WTC11 (cell line): ENCODE measurements around the gene MIP. TPM values are rescaled to one million over a fixed set of nuclear protein-coding genes. Genes with fewer than 3 reads are reported as not detected.

Experiments
- ATAC-seq: fragments of 200-7000 bp; cut with Tn5 transposase; 2 replicates; pipeline ENCODE4 v1.10.0; 2021; ENCODE audit warnings: mild to moderate bottlenecking, moderate library complexity
- CTCF ChIA-PET: fragments of 300-600 bp; sonication (Branson Sonifier 250); formaldehyde crosslinking; loops from one replicate; lab custom pipeline; 2021; ENCODE audit warnings: antibody characterized with exemption; lab: Charles Lee
- POLR2A ChIA-PET: fragments of 350-600 bp; sonication (Branson Sonifier 250); formaldehyde crosslinking; loops from one replicate; lab custom pipeline; 2021; ENCODE audit warnings: antibody characterized with exemption; lab: Charles Lee
- DNase-seq: peaks from one replicate; pipeline ENCODE4 v3.0.0; 2021; ENCODE audit warnings: low spot score
- H3K27ac Mint-ChIP-seq: 2 replicates; pipeline ENCODE4 v1.8.0; 2021; ENCODE audit warnings: mixed read lengths
- H3K27me3 Mint-ChIP-seq: 2 replicates; pipeline ENCODE4 v1.8.0; 2021; ENCODE audit warnings: low read depth, mild to moderate bottlenecking, moderate library complexity, mixed read lengths
- H3K36me3 Mint-ChIP-seq: 2 replicates; pipeline ENCODE4 v1.8.0; 2021; ENCODE audit warnings: mixed read lengths
- H3K4me1 Mint-ChIP-seq: 2 replicates; pipeline ENCODE4 v1.8.0; 2022; ENCODE audit warnings: mixed read lengths
- H3K4me3 Mint-ChIP-seq: 2 replicates; pipeline ENCODE4 v1.8.0; 2021; ENCODE audit warnings: mild to moderate bottlenecking, moderate library complexity, mixed read lengths
- H3K9me3 Mint-ChIP-seq: 2 replicates; pipeline ENCODE4 v1.8.0; 2021; ENCODE audit warnings: mixed read lengths
- ATF2 ChIP-seq: sonication (generic); formaldehyde crosslinking; IDR thresholded peaks from 2 replicates; pipeline ENCODE4 v1.8.1; 2022; ENCODE audit warnings: low read depth, missing genetic modification reagents, borderline replicate concordance
- EMX1 ChIP-seq: fragments of 250-450 bp; sonication (Bioruptor Pico); IDR thresholded peaks from 2 replicates; pipeline ENCODE4 v1.8.0; 2021; ENCODE audit warnings: mild to moderate bottlenecking
- HMGA2 ChIP-seq: fragments of 250-450 bp; sonication (Bioruptor Pico); IDR thresholded peaks from 2 replicates; pipeline ENCODE4 v1.4.0; 2021; ENCODE audit warnings: mild to moderate bottlenecking, moderate library complexity
- HMGXB4 ChIP-seq: sonication (generic); formaldehyde crosslinking; IDR thresholded peaks from 2 replicates; pipeline ENCODE4 v1.8.1; 2023; ENCODE audit warnings: mild to moderate bottlenecking, moderate library complexity, missing genetic modification reagents
- IRF1 ChIP-seq: sonication (generic); formaldehyde crosslinking; IDR thresholded peaks from 2 replicates; pipeline ENCODE4 v1.8.0; 2023; ENCODE audit warnings: missing genetic modification reagents
- IRF2 ChIP-seq: sonication (generic); formaldehyde crosslinking; IDR thresholded peaks from 2 replicates; pipeline ENCODE4 v1.8.0; 2022; ENCODE audit warnings: low read depth, missing genetic modification reagents, borderline replicate concordance
- JAZF1 ChIP-seq: fragments of 250-450 bp; sonication (Bioruptor Pico); IDR thresholded peaks from 2 replicates; pipeline ENCODE4 v1.9.0; 2021; ENCODE audit warnings: moderate library complexity, mild to moderate bottlenecking, inconsistent platforms
- JUN ChIP-seq: sonication (generic); formaldehyde crosslinking; IDR thresholded peaks from 2 replicates; pipeline ENCODE4 v1.8.0; 2023; ENCODE audit warnings: mild to moderate bottlenecking, missing genetic modification reagents
- KAT7 ChIP-seq: sonication (generic); formaldehyde crosslinking; IDR thresholded peaks from 2 replicates; pipeline ENCODE4 v1.8.1; 2023; ENCODE audit warnings: missing genetic modification reagents, mild to moderate bottlenecking, borderline replicate concordance
- MAX ChIP-seq: sonication (generic); formaldehyde crosslinking; IDR thresholded peaks from 2 replicates; pipeline ENCODE4 v1.8.0; 2022; ENCODE audit warnings: mild to moderate bottlenecking, missing genetic modification reagents
- RELA ChIP-seq: sonication (generic); formaldehyde crosslinking; IDR thresholded peaks from 2 replicates; pipeline ENCODE4 v1.8.1; 2022; ENCODE audit warnings: missing genetic modification reagents, mild to moderate bottlenecking, borderline replicate concordance
- RORB ChIP-seq: fragments of 250-450 bp; sonication (Bioruptor Pico); IDR thresholded peaks from 2 replicates; pipeline ENCODE4 v1.9.0; 2021; ENCODE audit warnings: mild to moderate bottlenecking
- ZNF138 ChIP-seq: sonication (generic); formaldehyde crosslinking; conservative IDR thresholded peaks from 2 replicates; pipeline ENCODE4 v1.8.1; 2022; ENCODE audit warnings: mild to moderate bottlenecking, moderate library complexity, missing genetic modification reagents
- ZNF317 ChIP-seq: sonication (generic); formaldehyde crosslinking; IDR thresholded peaks from 2 replicates; pipeline ENCODE4 v1.8.1; 2023; ENCODE audit warnings: low read depth, mild to moderate bottlenecking, moderate library complexity, missing genetic modification reagents, borderline replicate concordance
- total RNA-seq: library from RNA; stranded (reverse); gene quantifications from 3 replicates; pipeline ENCODE4 v1.2.3, GENCODE V29; 2021
- TF ChIP-seq, protein P1 (sequence below): sonication (generic); formaldehyde crosslinking; IDR thresholded peaks from 2 replicates; pipeline ENCODE4 v1.8.0; 2022; ENCODE audit warnings: mild to moderate bottlenecking, missing genetic modification reagents
- TF ChIP-seq, protein P2 (sequence below): fragments of 250-450 bp; sonication (Bioruptor Pico); IDR thresholded peaks from 2 replicates; pipeline ENCODE4 v1.9.0; 2021; ENCODE audit warnings: mild to moderate bottlenecking
- TF ChIP-seq, protein P3 (sequence below): fragments of 250-450 bp; sonication (Bioruptor Pico); IDR thresholded peaks from 2 replicates; pipeline ENCODE4 v1.8.0; 2021; ENCODE audit warnings: mild to moderate bottlenecking
- TF ChIP-seq, protein P4 (sequence below): sonication (generic); formaldehyde crosslinking; IDR thresholded peaks from 2 replicates; pipeline ENCODE4 v1.8.0; 2022; ENCODE audit warnings: missing genetic modification reagents

MIP gene
- total RNA-seq, 1 experiment from 2014 or later: not detected

GRCh38 chr12:56434828-56435227 lies 19.6 kb downstream of the MIP start:
- H3K27me3 Mint-ChIP-seq: no peaks in the 10 kb centered on the region
- POLR2A ChIA-PET: no interaction called here

DNA sequence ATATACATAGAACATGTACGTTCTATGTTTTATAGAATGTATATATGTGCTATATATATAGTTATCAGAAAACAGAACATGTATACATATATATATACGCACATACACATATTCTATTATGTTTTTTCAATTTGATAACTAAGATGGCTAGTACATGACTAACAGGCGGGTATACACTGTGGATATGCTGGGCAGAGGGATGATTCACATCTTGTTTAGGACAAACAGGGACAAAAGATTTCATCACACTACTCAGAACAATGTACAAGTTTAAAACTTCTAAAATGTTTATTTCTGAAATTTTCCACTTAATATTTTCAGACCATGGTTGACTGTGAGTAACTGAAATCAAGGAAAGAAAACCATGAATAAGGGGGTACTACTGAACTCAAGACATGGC lies 22.6 kb downstream of the MIP start:
- no peak overlapping the region for H3K27ac Mint-ChIP-seq
- H3K27me3 Mint-ChIP-seq: no peaks in the 10 kb centered on the region
- DNase-seq: no peak
- H3K4me3 Mint-ChIP-seq: no peak overlapping the region
- no peaks in the 10 kb centered on the region for H3K9me3 Mint-ChIP-seq
- CTCF ChIA-PET: interaction anchor here (1.2 kb wide), 1 partner anchor 32 kb away, joined by 3 read pairs; no protein-coding TSS in a partner anchor
- H3K36me3 Mint-ChIP-seq: peaks cover 41% of the 10 kb centered on the region
- POLR2A ChIA-PET: interaction anchor here (0.7 kb wide), 1 partner anchor 166 kb away, joined by 5 read pairs; no protein-coding TSS in a partner anchor
- TF ChIP-seq, protein P1, sequence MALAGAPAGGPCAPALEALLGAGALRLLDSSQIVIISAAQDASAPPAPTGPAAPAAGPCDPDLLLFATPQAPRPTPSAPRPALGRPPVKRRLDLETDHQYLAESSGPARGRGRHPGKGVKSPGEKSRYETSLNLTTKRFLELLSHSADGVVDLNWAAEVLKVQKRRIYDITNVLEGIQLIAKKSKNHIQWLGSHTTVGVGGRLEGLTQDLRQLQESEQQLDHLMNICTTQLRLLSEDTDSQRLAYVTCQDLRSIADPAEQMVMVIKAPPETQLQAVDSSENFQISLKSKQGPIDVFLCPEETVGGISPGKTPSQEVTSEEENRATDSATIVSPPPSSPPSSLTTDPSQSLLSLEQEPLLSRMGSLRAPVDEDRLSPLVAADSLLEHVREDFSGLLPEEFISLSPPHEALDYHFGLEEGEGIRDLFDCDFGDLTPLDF (CRISPR knock-in tag): no peak
- TF ChIP-seq, protein P2, sequence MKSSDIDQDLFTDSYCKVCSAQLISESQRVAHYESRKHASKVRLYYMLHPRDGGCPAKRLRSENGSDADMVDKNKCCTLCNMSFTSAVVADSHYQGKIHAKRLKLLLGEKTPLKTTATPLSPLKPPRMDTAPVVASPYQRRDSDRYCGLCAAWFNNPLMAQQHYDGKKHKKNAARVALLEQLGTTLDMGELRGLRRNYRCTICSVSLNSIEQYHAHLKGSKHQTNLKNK (CRISPR knock-in tag): no peak
- TF ChIP-seq ZNF138 (no peak), HMGXB4 (CRISPR knock-in tag) (no peak), IRF2 (no peak), JAZF1 (CRISPR knock-in tag) (no peak), IRF1 (no peak), JUN (no peak), MAX (CRISPR knock-in tag) (no peak), ZNF317 (CRISPR knock-in tag) (no peak), RELA (CRISPR knock-in tag) (no peak), ATF2 (no peak), EMX1 (CRISPR knock-in tag) (no peak), RORB (CRISPR knock-in tag) (no peak), KAT7 (CRISPR knock-in tag) (no peak)
- TF ChIP-seq, protein P3, sequence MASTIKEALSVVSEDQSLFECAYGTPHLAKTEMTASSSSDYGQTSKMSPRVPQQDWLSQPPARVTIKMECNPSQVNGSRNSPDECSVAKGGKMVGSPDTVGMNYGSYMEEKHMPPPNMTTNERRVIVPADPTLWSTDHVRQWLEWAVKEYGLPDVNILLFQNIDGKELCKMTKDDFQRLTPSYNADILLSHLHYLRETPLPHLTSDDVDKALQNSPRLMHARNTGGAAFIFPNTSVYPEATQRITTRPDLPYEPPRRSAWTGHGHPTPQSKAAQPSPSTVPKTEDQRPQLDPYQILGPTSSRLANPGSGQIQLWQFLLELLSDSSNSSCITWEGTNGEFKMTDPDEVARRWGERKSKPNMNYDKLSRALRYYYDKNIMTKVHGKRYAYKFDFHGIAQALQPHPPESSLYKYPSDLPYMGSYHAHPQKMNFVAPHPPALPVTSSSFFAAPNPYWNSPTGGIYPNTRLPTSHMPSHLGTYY (CRISPR knock-in tag): no peak
- TF ChIP-seq, protein P4, sequence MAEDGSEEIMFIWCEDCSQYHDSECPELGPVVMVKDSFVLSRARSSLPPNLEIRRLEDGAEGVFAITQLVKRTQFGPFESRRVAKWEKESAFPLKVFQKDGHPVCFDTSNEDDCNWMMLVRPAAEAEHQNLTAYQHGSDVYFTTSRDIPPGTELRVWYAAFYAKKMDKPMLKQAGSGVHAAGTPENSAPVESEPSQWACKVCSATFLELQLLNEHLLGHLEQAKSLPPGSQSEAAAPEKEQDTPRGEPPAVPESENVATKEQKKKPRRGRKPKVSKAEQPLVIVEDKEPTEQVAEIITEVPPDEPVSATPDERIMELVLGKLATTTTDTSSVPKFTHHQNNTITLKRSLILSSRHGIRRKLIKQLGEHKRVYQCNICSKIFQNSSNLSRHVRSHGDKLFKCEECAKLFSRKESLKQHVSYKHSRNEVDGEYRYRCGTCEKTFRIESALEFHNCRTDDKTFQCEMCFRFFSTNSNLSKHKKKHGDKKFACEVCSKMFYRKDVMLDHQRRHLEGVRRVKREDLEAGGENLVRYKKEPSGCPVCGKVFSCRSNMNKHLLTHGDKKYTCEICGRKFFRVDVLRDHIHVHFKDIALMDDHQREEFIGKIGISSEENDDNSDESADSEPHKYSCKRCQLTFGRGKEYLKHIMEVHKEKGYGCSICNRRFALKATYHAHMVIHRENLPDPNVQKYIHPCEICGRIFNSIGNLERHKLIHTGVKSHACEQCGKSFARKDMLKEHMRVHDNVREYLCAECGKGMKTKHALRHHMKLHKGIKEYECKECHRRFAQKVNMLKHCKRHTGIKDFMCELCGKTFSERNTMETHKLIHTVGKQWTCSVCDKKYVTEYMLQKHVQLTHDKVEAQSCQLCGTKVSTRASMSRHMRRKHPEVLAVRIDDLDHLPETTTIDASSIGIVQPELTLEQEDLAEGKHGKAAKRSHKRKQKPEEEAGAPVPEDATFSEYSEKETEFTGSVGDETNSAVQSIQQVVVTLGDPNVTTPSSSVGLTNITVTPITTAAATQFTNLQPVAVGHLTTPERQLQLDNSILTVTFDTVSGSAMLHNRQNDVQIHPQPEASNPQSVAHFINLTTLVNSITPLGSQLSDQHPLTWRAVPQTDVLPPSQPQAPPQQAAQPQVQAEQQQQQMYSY (CRISPR knock-in tag): no peak
- no peak for ATAC-seq
- no peaks in the 10 kb centered on the region for H3K4me1 Mint-ChIP-seq

More at GRCh38 chr12:56434828-56435227, 19.6 kb downstream of the MIP start:
- peaks cover 9% of the 10 kb centered on the region for H3K4me1 Mint-ChIP-seq
- H3K36me3 Mint-ChIP-seq: peaks cover 29% of the 10 kb centered on the region
- H3K4me3 Mint-ChIP-seq: no peak overlapping the region
- CTCF ChIA-PET: interaction anchor here (1.4 to 1.6 kb wide), 2 partner anchors 29 to 119 kb away, joined by 6 read pairs; partner anchors contain the start of gene CNPY2
- DNase-seq (no peak), ATAC-seq (no peak)
- peak overlapping the region; percentile 84 for H3K27ac Mint-ChIP-seq
- H3K9me3 Mint-ChIP-seq: peaks cover 3% of the 10 kb centered on the region; the same call in 1 of the 2 replicates
- TF ChIP-seq HMGA2 (CRISPR knock-in tag) (no peak), ATF2 (no peak)
